NCI-H2029 treated with DMSO at 0.1 percent for 48 hours (cell line): ENCODE measurements around the gene CELA1.

ENCODE experiments used
- DNase-seq: peaks from one replicate; lab custom pipeline; 2025; lab: John Stamatoyannopoulos, UW

CELA1 gene

DNA sequence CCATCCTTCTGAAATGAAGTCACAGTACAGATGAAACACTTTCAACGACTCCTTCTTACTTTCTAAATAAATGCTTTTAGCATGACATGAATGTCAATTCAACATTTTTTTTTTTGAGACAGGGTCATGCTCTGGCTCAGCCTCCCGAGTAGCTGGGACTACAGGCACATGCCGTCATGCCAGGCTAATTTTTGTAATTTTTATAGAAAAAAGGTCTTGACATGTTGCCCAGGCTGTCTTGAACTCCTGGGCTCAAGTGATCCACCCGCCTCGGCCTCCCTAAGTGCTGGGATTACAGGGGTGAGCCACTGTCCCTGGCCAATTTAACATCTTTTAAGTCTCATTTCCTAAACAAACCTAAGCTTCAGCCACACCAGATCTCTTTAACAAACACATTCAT lies 28.4 kb upstream of the CELA1 start:
- no peak for DNase-seq

DNA sequence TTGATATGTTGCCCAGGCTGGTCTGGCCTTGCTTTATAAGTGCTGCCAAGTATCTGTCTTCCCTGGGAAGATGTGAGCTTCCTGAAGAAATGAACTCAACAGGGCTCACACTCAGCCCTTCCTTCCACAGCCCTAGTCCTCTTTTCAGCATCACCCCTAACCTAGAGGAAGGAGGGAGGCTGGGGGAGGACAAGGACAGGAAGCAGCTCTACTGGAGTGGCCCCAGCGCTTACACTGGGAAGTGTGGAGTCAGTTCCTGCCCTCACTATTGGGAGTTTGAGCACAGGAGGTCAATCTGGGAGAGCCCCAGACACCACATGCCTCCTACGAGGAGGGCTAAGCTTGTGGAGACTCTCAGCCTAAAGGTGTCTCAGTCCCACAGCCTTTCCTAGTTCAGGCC lies 27.9 kb upstream of the CELA1 start:
- no peak for DNase-seq

DNA sequence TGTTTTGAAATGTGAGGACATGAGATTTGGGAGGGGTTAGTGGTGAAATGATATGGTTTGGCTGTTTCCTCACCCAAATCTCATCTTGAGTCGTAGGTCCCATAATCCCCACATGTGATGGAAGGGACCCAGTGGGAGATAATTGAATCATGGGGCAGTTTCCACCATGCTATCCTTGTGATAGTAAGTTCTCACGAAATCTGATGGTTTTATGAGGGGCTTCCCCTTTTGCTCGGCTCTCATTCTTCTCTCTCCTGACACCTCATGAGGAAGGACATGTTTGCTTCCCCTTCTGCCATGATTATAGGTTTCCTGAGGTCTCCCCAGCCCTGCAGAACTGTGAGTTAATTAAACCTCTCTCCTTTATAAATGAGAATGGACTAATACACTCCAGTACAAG lies 26.7 kb upstream of the CELA1 start:
- DNase-seq = no peak

DNA sequence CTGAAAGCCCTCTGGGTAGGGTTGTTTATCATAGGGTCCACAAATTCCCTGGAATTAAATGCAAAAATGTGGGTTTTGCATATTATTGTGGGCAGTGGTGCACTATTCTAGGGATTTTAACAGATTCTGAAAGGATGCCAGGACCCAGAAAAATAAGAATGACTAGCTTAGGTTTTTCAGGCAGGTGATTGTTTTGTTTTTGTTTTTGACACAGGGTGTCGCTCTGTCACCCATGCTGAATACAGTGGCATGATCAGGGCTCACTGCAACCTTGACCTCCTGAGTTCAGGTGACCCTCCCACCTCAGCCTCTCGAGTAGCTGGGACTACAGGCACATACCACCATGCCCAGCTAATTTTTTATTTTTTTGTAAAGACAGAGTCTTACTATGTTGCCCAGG lies 25.5 kb upstream of the CELA1 start:
- DNase-seq = no peak

DNA sequence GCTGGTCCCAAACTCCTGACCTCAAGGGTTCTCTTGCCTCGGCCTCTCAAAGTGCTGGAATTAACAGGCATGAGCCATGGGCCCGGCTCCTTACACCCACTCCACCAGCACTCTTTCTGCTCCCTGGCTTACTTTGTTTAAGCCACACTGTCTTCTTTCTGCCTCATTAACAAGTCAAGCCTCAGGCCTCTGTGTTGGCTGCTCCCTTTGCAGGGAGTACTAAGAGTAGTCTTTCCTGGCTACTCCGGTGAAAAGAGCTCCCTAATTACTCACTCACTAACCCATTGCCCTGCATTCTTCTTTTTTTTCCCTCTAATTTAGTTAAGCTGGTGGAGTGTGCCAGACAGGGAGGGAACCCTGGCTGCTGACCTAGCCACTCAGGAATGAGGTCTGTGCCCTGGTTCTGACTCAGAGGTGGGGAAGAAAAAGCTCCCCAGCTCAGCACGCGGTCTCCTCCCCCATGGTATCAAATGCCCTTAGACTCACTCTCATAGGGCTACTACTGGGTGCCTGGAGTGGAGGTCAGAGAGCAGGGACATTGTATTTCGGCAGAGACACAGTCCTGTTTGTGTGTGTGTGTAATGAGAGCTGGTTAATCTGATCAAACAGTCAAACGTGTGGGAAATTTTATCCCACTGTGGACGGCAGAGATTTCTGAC lies 24.9 kb upstream of the CELA1 start:
- no peak for DNase-seq

DNA sequence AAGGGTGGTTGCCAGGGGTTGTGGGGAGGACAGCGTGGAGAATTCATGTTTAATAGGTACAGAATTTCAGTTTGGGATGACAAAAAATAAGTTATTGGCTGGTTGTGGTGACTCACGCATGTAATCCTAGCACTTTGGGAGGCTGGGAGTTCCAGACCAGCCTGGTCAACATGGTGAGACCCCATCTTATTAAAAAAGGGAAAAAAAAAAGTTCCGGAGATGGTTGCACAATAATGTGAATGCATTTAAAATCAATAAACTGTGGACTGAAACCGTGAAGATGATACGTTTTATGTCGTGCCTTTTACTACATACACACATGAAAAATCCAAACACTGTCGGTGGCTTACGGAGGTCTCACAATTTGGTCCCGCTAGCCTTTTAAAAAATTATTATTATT lies 24.2 kb upstream of the CELA1 start:
- no peak for DNase-seq

DNA sequence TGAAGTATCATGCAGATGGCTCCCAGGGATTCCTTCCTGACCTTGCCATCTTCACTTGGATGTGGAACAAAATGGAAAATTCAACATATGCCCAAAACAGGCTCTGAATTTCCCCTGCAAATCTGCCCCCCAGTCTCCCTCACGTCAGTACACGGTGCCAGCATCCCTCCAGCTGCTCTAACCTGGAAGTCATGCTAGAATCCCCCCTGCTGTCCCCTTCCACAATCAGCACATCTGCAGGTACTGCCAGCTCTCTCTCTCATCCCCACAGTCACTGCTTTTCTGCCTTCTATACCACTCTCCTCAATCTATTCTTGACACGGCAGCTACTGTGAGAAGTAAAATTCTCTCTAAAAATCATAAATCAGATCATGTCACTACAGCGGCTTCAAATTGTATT lies 23.1 kb upstream of the CELA1 start:
- no peak for DNase-seq

DNA sequence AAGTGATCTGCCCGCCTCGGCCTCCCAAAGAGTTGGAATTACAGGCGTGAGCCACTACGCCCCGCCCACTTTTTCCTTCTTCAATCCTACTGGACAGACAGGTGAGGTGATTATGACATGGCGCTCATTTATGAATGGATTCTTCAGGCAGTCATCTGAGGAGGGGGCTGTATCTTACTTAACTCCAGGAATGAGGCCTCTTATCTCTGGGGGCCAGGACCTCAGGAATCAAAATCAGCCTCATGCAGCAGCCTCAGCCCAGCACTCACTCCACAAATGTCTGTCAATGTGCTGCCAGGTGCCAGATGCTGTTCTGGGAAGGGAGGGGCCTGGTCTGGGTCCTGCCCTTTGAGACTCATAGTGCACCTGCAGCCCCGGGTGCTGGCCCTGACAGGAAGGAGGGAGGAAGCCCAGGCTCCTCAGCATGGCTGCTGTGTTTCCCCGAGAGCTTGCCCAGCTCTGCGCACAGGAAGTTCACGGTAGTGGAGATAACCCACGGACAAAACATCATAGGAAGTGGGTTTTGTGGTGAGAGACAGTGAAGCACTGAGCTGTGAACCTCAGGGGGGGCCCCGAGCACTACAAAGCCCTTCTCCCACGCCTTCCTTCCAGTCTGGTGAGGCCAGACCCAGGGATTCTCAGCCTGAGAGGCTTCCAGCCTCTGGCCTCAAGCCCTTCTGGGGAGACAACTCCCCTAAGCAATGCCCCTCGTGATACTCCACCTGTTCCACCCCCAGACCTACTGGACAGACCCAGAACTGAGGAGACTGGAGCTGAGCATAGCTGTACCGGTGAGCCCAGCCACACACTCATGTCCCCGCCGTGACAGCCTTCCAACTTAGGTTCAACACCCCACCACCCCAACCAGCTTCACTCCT lies 22.4 kb upstream of the CELA1 start:
- no peak for DNase-seq

DNA sequence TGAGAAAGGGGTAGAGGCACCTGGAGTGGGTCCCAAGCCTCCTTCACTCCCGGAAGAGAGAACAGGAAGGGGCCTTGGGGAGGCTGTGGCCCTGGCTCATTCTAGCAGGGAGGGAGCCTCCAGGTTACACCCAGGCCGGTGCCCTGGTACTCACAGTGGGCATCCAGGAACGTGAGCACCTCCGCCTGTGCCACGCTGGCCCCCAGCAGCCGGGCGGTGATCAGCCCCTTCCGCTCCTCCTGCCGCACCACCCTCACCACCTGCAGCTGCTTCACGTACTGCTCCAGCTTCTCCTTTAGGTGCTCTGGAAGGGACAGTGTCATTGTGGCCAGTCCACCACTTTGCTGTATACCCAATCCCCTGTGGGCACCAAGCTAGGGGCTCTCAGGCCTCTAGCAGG lies 18.8 kb upstream of the CELA1 start:
- no peak for DNase-seq

DNA sequence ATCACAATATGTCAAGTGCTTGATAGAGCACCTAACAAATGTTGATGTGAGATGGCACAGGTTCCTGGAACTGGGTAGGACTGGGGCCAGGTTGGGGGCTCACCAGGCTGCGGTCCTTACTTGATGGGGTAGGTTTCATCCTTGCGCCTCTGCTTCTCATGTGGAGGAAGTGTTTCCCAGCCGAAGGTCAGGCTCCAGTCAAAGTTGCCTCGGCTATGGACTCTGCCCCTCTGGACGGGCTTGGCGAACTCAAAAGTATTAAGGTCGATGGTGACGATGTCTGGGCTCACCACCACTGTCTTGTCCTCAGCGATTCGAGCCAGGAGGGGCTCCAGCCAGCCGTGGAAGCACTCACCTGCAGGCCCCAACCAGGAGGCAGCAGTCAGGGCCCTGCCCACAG lies 17.5 kb upstream of the CELA1 start:
- DNase-seq = no peak

DNA sequence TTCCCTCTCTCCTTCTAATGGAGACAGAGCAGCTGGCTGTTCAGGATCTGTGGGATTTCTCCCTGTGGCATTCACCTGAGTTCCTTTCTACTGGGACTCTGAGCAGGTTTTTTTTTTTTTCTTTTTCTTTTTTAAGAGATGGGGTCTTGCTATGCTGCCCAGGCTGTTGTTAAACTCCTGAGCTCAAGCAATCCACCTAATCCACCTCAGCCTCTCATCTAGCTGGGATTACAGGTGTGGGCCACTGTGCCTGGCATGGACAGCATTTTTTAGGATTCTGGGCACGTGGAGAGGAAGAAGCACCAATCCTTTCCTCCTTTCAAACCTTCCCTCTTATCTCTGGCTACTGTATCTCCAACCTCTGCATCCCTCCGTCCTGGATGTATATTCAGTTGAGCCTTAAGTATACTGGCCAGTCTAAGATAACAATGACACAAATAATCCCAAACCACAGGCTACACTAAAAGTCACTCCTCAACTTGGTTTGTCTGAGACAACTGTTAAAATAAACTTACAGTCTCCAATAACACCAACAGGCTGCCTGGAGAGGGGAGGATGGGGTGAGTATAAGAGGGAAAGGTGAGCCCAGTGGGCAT lies 16.4 kb upstream of the CELA1 start:
- DNase-seq = no peak

DNA sequence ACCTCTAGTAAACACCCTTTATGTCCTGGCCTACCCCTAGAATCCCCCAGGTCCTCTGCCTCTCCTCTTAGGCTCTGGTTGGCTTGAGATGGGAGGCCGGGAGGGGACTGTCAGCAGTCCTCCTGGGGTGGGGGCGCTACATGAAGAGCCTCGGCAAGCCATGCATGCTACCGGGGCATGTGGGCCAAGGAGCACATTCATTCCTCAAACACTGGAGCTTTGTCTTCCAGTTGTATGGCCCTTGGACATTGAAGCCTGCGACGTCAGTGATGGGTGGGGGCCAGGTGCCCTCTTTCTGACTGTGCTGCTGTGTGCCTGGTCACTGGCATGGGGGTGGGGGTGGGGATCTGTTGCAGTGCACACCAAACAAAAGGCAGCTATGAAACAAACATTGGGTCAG lies 15.8 kb upstream of the CELA1 start:
- no peak for DNase-seq

DNA sequence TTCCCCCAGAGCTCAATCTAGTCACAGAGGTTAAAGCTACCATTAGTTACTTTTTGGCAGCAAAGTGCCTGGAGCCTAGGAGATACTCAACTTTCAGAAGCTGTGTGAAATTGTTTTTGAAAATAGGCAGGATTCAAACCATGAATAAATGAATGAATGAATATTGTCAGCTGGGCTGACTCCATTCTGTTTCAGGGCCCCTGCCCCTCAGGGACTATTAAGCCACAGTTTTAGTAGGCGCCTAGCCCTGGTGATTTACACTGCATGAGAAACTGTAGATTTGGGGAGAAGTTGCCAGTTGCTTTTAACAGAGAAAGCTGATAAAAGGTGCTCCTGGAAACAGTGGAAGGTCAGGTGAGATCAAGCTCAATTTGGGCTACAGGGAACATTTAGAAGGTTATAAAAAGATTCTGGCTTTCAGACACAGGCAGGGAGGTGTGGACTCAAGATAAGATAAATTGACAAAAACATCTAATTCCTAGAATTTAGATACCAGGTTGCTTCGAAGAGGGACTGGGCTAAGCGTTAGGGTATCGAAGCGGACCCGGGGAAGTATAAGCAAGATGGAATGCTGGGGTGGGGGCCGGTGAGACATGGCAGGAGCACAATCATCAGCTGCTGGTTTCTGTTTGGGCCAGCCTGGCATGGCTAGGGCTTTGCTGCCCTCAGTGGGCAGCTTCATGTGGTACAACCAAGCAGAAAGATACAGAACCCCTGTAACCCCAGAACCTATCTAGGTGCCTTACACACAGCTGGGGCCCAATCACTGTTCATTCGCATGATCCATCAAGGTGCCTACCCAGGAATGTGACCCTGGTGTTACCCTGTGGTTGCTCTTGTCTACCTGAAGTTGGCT lies 14.9 kb upstream of the CELA1 start:
- DNase-seq = no peak

DNA sequence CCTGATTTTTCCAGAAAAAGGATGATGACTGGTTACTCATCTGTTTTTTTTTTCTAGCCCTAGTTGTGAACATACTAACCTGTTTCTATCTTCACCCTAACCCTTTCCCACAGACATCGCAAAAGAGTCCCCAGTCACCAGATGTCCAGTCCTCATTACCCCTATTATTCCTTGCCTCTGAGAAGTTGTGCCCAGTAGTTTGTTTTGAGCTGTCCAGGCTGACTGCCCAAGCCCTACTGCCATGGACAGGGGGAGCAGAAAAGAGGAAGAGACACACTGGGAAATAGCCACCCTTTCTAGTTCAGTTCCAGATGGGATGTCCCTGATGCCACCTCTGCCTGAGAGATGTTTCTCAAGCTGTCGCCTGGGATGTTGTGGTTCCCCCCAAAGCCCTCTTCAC lies 13.8 kb upstream of the CELA1 start:
- no peak for DNase-seq

DNA sequence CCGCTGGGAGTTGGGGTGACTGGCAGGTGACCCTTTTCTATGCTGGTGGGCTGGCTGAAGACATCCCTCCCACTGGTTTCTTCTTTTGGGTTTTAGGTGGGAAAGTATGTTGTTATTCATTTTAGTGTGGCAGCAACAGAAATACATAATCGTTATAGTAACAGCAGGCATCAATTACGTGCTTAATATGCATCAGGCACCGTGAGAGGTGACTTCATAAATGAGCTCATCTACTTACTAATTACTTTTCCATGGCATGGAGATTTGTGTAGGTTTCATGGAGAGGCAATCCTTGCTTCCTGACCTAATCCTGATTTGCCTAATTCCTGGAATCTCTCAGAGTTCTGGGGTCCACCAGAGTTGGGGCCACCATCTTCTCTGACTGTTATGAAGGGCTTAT lies 13.4 kb upstream of the CELA1 start:
- no peak for DNase-seq

DNA sequence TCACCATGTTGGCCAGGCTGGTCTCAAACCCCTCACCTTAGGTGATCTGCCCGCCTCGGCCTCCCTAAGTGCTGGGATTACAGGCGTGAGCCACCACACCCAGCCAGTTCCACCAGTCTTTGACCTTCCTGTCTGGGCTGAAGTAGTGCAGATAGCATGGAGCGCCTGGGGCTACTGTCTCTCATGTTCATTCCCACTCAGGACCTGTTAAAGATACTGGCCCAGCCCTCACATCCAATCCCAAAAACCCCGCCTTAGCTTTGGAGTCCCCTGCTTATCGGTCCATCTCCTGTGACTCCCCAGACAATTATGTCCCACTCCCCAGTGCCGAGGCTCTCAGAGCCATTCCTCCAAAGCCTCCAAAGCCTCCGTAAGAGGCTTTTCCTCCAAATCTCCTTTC lies 12.0 kb upstream of the CELA1 start:
- no peak for DNase-seq

DNA sequence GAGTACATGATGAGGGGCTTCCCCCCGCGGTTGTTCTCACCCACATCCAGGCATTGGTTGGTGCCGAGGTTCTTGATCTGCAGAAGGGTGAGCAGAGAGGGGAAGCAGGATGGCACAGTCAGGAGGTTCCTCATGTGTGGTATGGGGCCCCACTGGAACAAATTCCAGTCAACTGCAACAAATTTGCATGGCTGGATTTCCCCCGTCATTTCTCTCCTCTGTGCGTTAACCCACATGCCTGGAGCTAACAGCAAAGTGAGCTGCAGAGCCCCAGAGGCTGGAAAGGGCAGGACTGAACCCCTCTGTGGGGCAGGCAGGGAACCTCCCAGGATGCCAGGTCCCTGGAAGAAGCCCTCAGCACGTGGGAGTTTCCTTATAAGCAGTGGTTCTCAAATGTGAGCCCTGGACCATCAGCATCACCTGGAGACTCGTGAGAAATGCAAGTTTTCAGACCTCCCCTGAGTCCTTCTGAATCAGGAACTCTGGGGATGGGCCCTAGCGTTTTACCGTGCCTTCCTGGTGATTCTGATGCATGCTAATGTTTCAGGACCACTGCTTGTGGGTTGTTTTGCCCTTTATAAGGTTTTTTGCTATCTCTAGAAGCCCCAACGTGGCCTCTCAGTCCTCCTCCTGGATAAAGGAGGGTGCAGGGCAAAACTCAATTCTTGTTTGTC lies 11.0 kb upstream of the CELA1 start:
- no peak for DNase-seq

DNA sequence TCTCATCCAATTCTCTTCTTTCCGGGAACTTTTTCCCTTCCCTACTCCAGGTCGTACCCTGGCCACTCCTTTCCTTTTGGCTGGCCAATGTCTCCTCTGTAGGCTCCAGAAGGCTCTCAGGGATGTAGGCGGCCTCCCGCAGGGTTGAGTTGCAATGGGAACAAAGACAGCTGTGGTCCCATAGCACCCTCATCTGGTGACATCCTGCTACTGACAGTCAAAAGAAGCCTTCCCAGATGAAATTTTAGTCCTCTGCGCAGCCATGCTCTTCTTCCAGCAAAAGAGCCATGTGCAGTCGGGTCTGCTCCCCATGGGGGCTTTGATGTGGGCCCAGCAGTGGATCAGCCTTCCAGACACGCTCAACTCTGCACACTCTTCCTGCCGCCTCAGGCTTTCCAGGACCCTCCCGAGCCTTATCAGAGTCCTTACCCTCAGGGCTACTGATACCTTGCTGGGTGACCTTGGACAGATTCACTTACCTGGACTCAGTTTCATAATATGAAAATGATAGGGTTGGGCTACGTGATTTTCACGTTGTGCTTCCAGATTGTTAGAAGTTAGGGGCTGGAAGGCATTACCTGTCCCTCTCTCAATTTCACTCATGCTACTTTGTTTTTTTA lies 5.5 kb upstream of the CELA1 start:
- peak; percentile 14 for DNase-seq

DNA sequence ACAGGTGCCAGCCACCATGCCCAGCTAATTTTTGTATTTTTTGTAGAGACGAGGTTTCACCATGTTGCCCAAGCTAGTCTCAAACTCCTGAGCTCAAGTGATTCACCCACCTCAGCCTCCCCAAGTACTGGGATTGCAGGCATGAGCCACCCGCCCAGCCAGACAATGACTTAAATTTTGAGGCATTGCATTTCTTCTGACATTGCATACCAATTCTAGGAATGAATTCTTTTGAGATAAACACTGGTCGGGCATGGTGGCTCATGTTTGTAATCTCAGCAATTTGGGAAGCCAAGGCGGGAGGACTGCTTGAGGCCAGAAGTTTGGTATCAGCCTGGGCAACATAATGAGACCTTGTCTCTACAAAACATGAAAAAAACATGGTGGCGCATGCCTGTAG lies 2.5 kb upstream of the CELA1 start:
- DNase-seq = no peak

DNA sequence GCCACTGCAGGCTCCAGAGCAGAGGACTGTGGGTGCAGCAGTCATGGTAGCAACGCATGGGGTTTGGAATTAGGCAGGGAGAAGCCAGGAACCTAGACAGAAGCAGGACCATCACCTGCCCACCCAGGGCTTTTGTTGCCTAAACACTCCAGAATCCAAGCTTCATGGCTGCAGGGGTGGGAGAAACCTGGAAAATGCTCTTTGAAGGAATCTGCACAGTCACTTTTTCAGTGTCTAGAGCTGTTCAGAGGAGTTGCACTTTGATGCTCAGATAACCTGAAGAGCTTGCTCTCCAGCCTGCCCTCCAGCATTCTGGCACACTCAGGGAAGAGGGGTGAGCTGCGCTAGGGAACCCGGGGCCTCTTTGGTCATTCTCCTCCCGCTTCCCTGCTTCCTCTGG lies 1.6 kb upstream of the CELA1 start:
- DNase-seq = no peak

DNA sequence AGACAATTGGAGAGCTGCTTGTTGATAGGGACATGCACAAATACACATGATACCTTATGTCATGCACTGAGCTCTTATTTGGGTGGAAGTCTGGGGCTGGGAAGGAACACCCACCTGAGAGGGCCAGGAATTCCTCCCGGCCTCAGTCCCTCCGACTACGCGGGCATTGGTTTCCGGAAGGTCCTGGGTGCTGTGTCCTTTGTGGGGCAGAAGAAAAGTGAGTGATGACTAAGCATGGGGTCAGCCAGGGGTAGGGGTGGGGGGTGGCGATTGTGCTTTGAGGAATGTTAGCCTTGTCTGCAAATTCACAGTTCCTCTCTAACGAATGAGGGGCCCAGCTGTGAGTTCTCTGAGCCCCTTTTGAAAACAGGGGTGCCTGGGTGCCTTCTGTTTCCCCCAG lies 798 bp downstream of the CELA1 start:
- DNase-seq = no peak
